IPS-15b (cell line): ENCODE results near the gene SCFD1.

Experiments used
- H3K27me3 ChIP-seq: one replicate; pipeline ENCODE4 v1.6.1; 2013; ENCODE audit warnings: low read length; ENCODE audit not compliant: control insufficient read depth, insufficient read depth
- H3K36me3 ChIP-seq: one replicate; pipeline ENCODE4 v1.6.1; 2013; ENCODE audit warnings: low read length; ENCODE audit not compliant: control insufficient read depth, insufficient read depth
- H3K4me1 ChIP-seq: one replicate; pipeline ENCODE4 v1.6.1; 2013; ENCODE audit warnings: mild to moderate bottlenecking, low read length; ENCODE audit not compliant: control insufficient read depth, insufficient read depth
- H3K4me3 ChIP-seq: one replicate; pipeline ENCODE4 v1.5.1; 2013; ENCODE audit warnings: low read depth, low read length
- H3K9ac ChIP-seq: one replicate; pipeline ENCODE4 v1.6.1; 2013; ENCODE audit warnings: low read depth, mild to moderate bottlenecking, low read length
- H3K9me3 ChIP-seq: one replicate; pipeline ENCODE4 v1.6.1; 2013; ENCODE audit warnings: mild to moderate bottlenecking, low read length; ENCODE audit not compliant: control insufficient read depth, insufficient read depth

Gene SCFD1

DNA sequence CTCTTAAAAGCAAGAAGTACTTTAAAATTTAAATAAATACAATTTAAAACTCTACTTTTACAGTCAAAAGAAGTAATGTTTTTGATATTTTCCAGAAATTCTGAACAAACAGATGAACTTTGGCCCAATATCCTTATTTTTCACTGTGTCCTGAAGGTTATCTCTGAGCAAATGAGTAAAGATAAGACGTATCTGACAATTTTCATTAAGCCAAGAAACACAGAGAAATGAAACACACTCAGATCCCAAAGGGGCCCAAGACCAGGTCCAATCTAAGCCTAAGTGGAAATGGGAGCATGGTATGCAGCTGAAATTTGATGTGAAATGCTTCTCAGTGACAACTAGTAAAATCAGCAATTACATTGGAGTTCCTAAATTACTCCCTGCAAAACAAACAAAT is 146.7 kb downstream of the SCFD1 start:
- no peaks in the 10 kb centered on the region for H3K4me1 ChIP-seq
- no peak overlapping the region for H3K4me3 ChIP-seq
- H3K27me3 ChIP-seq, result no peaks in the 10 kb centered on the region
- H3K36me3 ChIP-seq, result no peaks in the 10 kb centered on the region
- H3K9me3 ChIP-seq, result peaks cover 1% of the 10 kb centered on the region
- no peak overlapping the region for H3K9ac ChIP-seq

GRCh38 chr14:30770376-30770775 is 148.3 kb downstream of the SCFD1 start:
- no peaks in the 10 kb centered on the region for H3K27me3 ChIP-seq
- no peaks in the 10 kb centered on the region for H3K4me1 ChIP-seq
- no peaks in the 10 kb centered on the region for H3K9me3 ChIP-seq
- H3K4me3 ChIP-seq, result no peak overlapping the region
- no peaks in the 10 kb centered on the region for H3K36me3 ChIP-seq
- H3K9ac ChIP-seq, result no peak overlapping the region

DNA sequence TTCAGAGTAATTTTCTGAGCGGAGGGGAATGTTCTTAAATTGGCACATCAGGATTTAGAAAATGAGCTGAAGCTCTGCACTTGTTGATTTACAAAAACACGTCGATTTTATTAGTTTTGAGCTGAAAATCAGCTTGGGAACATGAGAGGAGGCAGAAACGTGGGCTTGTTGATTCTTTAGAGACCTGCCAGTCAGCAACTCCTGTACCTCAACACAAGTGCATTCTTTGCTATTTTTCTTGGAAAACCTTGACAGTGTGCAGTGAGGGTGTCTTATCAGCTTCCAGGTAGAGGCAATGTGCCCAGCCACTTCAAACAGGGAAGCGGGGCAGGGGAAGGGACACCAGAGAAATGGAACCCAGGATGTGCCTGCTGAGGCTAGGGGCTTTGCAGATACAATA is 149.5 kb downstream of the SCFD1 start:
- no peaks in the 10 kb centered on the region for H3K36me3 ChIP-seq
- no peaks in the 10 kb centered on the region for H3K9me3 ChIP-seq
- H3K27me3 ChIP-seq, result no peaks in the 10 kb centered on the region
- H3K4me1 ChIP-seq, result no peaks in the 10 kb centered on the region
- no peak overlapping the region for H3K9ac ChIP-seq
- H3K4me3 ChIP-seq, result no peak overlapping the region

DNA sequence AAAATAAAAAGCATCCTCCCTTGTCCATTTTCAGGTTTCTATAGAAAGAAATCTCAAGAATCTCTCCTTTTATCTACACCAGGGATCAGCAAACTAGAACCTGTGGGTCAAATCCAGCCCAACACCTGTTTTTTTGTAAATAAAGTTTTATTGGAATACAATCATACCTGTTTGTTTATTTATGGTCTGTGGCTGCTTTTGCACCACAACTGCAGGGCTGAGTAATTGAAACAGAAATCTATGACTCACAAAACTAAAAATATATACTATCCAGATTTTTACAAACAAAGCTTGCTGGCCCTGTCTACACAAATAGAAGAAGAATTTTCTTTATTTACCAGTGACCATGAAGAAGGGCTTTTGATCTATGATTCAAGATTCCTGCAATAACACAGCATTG is 157.1 kb downstream of the SCFD1 start:
- H3K36me3 ChIP-seq, result no peaks in the 10 kb centered on the region

More for the DNA sequence above, 157.1 kb downstream of the SCFD1 start:
- no peak overlapping the region for H3K4me3 ChIP-seq
- H3K9me3 ChIP-seq, result no peaks in the 10 kb centered on the region
- no peaks in the 10 kb centered on the region for H3K4me1 ChIP-seq
- no peak overlapping the region for H3K9ac ChIP-seq
- no peaks in the 10 kb centered on the region for H3K27me3 ChIP-seq
